GM19452 (cell line): ENCODE measurements around the gene MLLT11.

ENCODE experiments used
- ATAC-seq: cut with Tn5 transposase; IDR thresholded peaks from one replicate; pipeline ENCODE4 v1.9.1; 2021; ENCODE audit not compliant: unreplicated experiment

Gene MLLT11

GRCh38 chr1:151060007-151060656 is at the start of gene MLLT11:
Gene MLLT11, plus strand, starts transcription at chr1:151060397. Its CDS starts 6,828 bp downstream, at chr1:151067225.
- ATAC-seq, result no peak

GRCh38 chr1:151011154-151011850 is 48.9 kb upstream of the MLLT11 start:
- no peak for ATAC-seq

- ATAC-seq, result no peak
Observed at GRCh38 chr1:151012684-151013471, 47.3 kb upstream of the MLLT11 start.

- no peak for ATAC-seq
Observed at GRCh38 chr1:151013518-151013917, 46.7 kb upstream of the MLLT11 start.

GRCh38 chr1:151024540-151025146 is 35.6 kb upstream of the MLLT11 start:
- ATAC-seq, result no peak

- no peak for ATAC-seq
Observed at GRCh38 chr1:151026460-151026859, 33.7 kb upstream of the MLLT11 start.

GRCh38 chr1:151032164-151032563 is 28.0 kb upstream of the MLLT11 start:
- no peak for ATAC-seq

GRCh38 chr1:151035167-151035566 is 25.0 kb upstream of the MLLT11 start:
- ATAC-seq, result no peak

GRCh38 chr1:151036356-151036755 is 23.8 kb upstream of the MLLT11 start, which contains the start of gene BNIPL:
Gene BNIPL, plus strand, starts transcription at chr1:151036586. Its CDS starts 140 bp downstream, at chr1:151036726.
- no peak for ATAC-seq

- ATAC-seq, result no peak
Observed at GRCh38 chr1:151037032-151037431, 23.2 kb upstream of the MLLT11 start.

GRCh38 chr1:151039521-151039920 is 20.7 kb upstream of the MLLT11 start:
- no peak for ATAC-seq

- ATAC-seq, result no peak
Observed at GRCh38 chr1:151043163-151043562, 17.0 kb upstream of the MLLT11 start.

GRCh38 chr1:151047591-151047924 is 12.6 kb upstream of the MLLT11 start, which contains the start of gene C1orf56:
Gene C1orf56, plus strand, starts transcription at chr1:151047751. Its CDS starts 97 bp downstream, at chr1:151047848.
- ATAC-seq, result no peak

GRCh38 chr1:151047925-151048644 is 12.1 kb upstream of the MLLT11 start:
- ATAC-seq, result no peak

- ATAC-seq, result no peak
Observed at GRCh38 chr1:151048645-151049032, 11.6 kb upstream of the MLLT11 start.

- ATAC-seq, result no peak
Observed at GRCh38 chr1:151049458-151049857, 10.7 kb upstream of the MLLT11 start.

- no peak for ATAC-seq
Observed at GRCh38 chr1:151050051-151050688, 10.0 kb upstream of the MLLT11 start.

- ATAC-seq, result no peak
Observed at GRCh38 chr1:151051356-151052009, 8.7 kb upstream of the MLLT11 start.

GRCh38 chr1:151054971-151055547 is 5.1 kb upstream of the MLLT11 start:
- ATAC-seq, result no peak
